GM19324 (cell line): Measurements from ENCODE around the gene ZNF423.
"Not testable (repeated sequence)": the region's sequence is repeated elsewhere in the genome, so short reads cannot be mapped to it uniquely, and the experiment has no call there.

ENCODE experiments used
- ATAC-seq: cut with Tn5 transposase; IDR thresholded peaks from one replicate; pipeline ENCODE4 v1.9.1; 2021; ENCODE audit warnings: mild to moderate bottlenecking, moderate library complexity; ENCODE audit not compliant: unreplicated experiment, low FRiP score

ZNF423 gene

DNA sequence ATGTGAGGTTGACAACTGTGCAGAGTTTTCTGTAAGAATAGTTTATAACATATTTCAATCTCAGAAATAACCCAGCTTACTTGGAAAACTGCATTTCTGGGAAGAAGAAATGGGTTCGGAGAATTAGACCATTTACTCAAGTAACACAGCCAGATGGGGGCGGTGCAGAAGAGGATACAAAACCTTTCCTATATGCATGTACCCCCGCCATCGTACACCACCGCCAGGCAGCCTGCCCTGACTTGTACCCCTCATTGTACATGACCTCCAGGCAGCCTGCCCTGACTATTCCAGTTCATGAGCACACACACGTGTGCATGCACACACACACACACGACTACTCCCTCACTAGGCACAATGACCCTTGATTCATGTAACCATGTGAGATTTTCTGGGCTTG is 328.3 kb downstream of the ZNF423 start:
- no peak for ATAC-seq

- ATAC-seq, result no peak
Observed at GRCh38 chr16:49526860-49527365, 329.0 kb downstream of the ZNF423 start.

GRCh38 chr16:49524947-49525315 is 331.0 kb downstream of the ZNF423 start:
- ATAC-seq, result no peak

DNA sequence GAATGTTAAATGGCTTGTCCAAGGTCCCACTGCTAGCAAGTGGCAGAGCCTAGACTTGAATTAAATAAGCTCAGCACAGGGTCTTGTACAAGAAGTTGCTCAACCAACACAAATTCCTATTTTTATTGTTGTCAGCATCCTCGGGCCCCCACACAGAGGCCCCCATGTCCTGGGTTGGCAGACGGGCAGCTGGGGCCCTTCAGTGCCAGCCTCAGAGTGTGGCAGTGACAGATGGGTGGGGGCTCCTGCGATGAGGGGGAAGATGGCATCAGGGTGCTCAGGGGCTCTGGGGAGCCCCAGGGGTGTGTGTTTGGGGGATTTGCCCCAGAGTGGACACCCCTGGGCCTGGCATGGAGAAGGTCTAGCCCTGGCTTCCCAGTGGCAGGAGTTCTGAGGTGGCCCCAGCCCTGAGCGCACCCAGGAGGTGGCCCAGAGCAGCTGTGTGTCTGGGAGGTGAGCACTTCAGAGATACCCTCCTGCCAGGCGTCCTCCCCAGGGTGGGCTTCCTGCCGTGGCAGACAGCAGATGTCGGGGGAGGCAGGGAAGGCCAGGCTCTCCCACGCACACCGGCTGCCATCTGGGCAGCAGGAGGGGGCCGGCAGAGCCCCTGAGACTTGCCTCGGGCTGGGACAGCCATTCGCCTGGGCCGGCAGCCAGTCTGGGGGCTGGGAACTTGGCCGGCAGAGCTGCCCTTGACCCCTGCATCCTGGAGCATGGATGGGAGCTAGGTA is 331.5 kb downstream of the ZNF423 start:
- no peak for ATAC-seq

DNA sequence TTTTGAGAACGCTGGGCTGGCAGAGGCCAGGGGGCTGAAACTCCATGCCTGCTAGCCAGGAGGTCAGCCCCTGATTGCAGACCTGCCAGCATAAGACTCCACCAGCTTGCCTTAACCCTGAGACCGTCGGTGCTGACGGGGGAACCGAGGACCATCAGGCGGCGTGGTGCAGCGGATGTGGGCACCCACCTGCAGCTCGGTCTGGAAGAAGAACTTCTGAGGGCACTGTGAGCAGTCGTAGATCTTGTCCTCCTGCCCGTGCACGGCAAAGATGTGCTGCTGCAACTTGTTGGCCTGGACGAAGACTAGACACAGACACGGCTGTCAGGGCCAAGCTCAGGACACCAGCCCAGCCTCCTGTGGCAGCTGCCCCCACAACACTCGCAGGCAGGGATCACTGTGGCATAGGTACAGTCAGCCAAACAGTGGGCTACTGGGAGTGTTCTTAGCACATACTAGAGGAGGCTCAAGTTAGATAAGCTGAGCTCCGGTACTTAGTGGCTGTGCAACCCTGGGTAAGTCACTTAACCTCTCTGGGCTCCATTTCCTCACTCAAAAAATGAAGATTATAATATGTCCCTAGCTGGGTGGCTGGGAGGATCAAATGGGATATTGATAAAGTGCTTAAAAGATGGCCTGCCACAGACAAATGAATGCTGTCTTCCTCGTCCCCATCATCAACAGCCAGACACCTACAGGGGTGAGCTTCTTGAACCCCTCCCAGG is 332.3 kb downstream of the ZNF423 start:
- no peak for ATAC-seq

GRCh38 chr16:49521734-49522325 is 334.1 kb downstream of the ZNF423 start:
- no peak for ATAC-seq

DNA sequence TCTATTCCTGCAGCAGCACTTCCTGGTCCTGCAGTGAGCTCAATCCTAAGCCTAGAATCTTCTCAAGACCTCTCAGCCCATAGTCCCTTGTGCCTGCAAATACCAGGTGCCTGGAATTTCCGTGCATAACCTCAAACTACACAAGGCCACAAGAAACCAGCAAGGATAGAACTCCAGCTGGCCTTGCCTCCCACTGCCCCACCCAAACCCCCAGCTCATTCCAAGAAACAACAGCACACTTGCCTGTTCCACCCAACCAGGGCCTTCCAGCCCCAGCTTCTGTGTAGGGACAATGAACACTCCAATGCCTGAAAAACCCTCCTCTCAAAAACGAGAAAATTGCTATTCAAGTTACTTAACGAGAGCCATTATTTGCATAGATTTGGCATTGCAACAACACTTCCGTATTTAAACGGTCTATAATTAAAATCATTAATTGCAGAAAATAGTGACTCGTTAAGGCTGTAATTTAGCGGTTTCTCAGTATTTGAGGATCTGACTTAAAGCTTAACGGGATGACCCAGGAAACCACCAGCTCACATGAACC is 335.3 kb downstream of the ZNF423 start:
- ATAC-seq, result no peak

GRCh38 chr16:49519741-49520140 is 336.2 kb downstream of the ZNF423 start:
- no peak for ATAC-seq

- no peak for ATAC-seq
Observed at GRCh38 chr16:49519008-49519656, 336.8 kb downstream of the ZNF423 start.

- no peak for ATAC-seq
Observed at GRCh38 chr16:49516382-49517036, 339.4 kb downstream of the ZNF423 start.

GRCh38 chr16:49515861-49516260 is 340.1 kb downstream of the ZNF423 start:
- ATAC-seq, result no peak

- no peak for ATAC-seq
Observed at GRCh38 chr16:49515016-49515565, 340.8 kb downstream of the ZNF423 start.

DNA sequence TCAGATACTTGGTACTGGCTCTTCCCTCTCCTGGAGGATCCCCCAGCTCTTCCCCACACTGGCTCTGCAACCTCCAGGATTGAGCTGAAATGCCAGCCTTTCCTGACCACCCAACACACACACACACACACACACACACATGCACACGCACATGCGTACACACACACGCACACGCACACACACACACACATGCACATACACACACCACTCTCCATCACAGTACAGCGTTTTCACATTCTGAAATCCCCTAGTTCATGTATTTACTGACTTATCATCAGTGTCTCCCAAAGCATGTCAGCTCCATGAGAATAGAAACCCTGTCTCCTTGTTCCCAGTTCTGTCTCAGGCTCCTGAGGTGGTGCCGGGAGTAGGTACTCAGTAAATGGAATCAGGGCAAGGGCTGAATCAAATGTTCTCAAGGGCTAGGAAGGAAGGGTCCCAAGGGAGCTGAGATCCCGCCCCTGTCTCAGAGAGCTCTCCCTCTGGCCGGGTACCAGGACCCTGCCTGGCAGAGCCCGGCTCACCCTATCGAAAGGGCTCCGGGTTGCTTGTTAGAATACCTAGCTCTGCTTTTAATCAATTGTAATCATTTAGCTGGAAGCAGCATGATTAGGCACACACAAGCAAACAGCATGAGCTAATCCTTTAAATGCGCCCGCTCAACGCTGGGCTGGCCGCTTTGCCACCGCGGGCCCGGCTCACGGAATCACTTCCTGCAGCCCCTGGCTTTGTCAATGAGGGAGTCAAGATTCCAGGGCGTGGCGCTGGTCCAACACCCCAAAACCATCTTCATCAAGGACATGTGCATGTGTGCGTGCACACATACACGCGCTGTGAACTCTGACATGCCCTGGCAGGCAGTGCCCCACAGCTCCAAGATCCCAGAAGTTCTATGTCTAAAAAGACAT is 341.6 kb downstream of the ZNF423 start:
- ATAC-seq, result no peak

DNA sequence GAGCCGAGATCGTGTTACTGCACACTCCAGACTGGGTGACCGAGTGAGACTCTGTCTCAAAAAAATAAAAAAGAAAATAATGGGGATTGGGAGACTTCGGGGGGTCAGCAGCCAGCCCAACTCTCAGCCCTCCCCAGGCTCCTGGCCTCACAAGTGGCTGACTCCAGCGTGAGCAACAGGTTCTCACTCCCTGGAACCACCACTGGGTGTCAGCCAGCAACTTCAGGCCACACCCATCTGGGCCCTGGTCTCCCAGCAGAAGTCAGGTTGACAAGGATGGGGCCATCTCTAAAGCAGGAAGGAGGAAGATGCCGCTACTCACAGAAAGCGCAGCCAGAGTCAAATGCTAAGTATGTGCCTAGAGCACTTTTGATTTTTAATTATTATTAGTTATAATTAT is 342.9 kb downstream of the ZNF423 start:
- ATAC-seq, result no peak

- ATAC-seq, result no peak
Observed at GRCh38 chr16:49510654-49511305, 345.1 kb downstream of the ZNF423 start.

DNA sequence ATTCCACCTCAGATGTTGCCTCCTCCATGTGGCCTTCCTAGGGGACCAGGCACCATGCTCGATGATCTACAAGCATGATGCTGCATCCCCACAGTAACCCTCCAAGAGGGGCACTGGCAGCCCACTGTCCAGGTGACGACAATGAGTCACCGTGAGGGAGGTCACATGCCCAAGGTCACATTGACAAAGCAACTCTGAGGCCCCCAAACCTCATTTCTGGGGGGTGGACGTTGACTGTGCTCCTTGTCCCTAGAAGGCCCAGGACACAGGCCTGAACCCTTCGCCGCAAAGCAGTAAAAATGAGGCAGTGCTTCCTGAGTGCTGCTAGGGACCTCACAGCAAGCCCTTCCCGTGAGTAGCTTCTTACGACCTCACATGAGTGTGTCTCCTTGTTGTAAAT is 345.8 kb downstream of the ZNF423 start:
- no peak for ATAC-seq

GRCh38 chr16:49506058-49507013 is 349.6 kb downstream of the ZNF423 start:
- not testable (repeated sequence) for ATAC-seq
